IPS DF 6.9 (cell line): Measurements from ENCODE around the gene SAMD11.

Experiments
- DNase-seq: peaks from one replicate; pipeline ENCODE4 v3.0.0-alpha.2; 2013; ENCODE audit warnings: low read depth, low spot score
- H3K27ac ChIP-seq: one replicate; pipeline ENCODE4 v1.5.1; 2013; ENCODE audit warnings: low read length, control low read depth
- H3K27me3 ChIP-seq: 2 replicates; pipeline ENCODE4 v1.6.1; 2013; ENCODE audit warnings: mild to moderate bottlenecking, low read length; ENCODE audit not compliant: control insufficient read depth, insufficient read depth
- H3K36me3 ChIP-seq: 2 replicates; pipeline ENCODE4 v1.6.1; 2013; ENCODE audit warnings: low read length; ENCODE audit not compliant: control insufficient read depth, insufficient read depth
- H3K4me1 ChIP-seq: 2 replicates; pipeline ENCODE4 v1.6.1; 2013; ENCODE audit warnings: low read length; ENCODE audit not compliant: control insufficient read depth, insufficient read depth
- H3K4me3 ChIP-seq: 2 replicates; pipeline ENCODE4 v1.5.1; 2013; ENCODE audit warnings: mild to moderate bottlenecking, low read length
- H3K9me3 ChIP-seq: 2 replicates; pipeline ENCODE4 v1.6.1; 2013; ENCODE audit warnings: low read length, inconsistent platforms; ENCODE audit not compliant: control insufficient read depth, insufficient read depth
- WGBS: extraction: QIAGEN DNeasy Blood & Tissue Kit; methylation state at CpG from one replicate; pipeline ENCODE4 v1.1.7; 2013; ENCODE audit warnings: mixed read lengths, missing lambda C conversion rate; ENCODE audit not compliant: insufficient read length, insufficient coverage; 5-methylcytosine and 5-hydroxymethylcytosine counted together

SAMD11 gene

GRCh38 chr1:992362-992761, 68.6 kb downstream of the SAMD11 start:
- Histone ChIP-seq H3K36me3 (no peaks in the 10 kb centered on the region), H3K27me3 (peaks cover 7% of the 10 kb centered on the region), H3K4me3 (no peak overlapping the region), H3K4me1 (no peaks in the 10 kb centered on the region), H3K9me3 (no peaks in the 10 kb centered on the region), H3K27ac (no peak overlapping the region)
- no peak for DNase-seq
- WGBS = no CpG with 5 or more reads among the region's 7 CpGs

- no peak for DNase-seq
- H3K27me3 ChIP-seq = peaks cover 18% of the 10 kb centered on the region
- no peaks in the 10 kb centered on the region for H3K9me3 ChIP-seq
- WGBS = no CpG with 5 or more reads among the region's 15 CpGs
- 0 out of 2 replicates have a peak, but pooled peaks cover 3% of the 10 kb centered on the region for H3K4me1 ChIP-seq
- no peak overlapping the region for H3K27ac ChIP-seq
- H3K36me3 ChIP-seq = no peaks in the 10 kb centered on the region; the same call in 1 of the 2 replicates
- H3K4me3 ChIP-seq = no peak overlapping the region
Observed at GRCh38 chr1:993379-993995, 69.8 kb downstream of the SAMD11 start.
